WTC11 (cell line): ENCODE data around the gene KCNK7. TPM values are rescaled to one million over a fixed set of nuclear protein-coding genes. Genes with fewer than 3 reads are reported as not detected.

Experiments
- ATAC-seq: fragments of 200-7000 bp; cut with Tn5 transposase; 2 replicates; pipeline ENCODE4 v1.10.0; 2021; ENCODE audit warnings: mild to moderate bottlenecking, moderate library complexity
- CTCF ChIA-PET: fragments of 300-600 bp; sonication (Branson Sonifier 250); formaldehyde crosslinking; loops from one replicate; lab custom pipeline; 2021; ENCODE audit warnings: antibody characterized with exemption; lab: Charles Lee
- POLR2A ChIA-PET: fragments of 350-600 bp; sonication (Branson Sonifier 250); formaldehyde crosslinking; loops from one replicate; lab custom pipeline; 2021; ENCODE audit warnings: antibody characterized with exemption; lab: Charles Lee
- DNase-seq: peaks from one replicate; pipeline ENCODE4 v3.0.0; 2021; ENCODE audit warnings: low spot score
- H3K27ac Mint-ChIP-seq: 2 replicates; pipeline ENCODE4 v1.8.0; 2021; ENCODE audit warnings: mixed read lengths
- H3K27me3 Mint-ChIP-seq: 2 replicates; pipeline ENCODE4 v1.8.0; 2021; ENCODE audit warnings: low read depth, mild to moderate bottlenecking, moderate library complexity, mixed read lengths
- H3K36me3 Mint-ChIP-seq: 2 replicates; pipeline ENCODE4 v1.8.0; 2021; ENCODE audit warnings: mixed read lengths
- H3K4me1 Mint-ChIP-seq: 2 replicates; pipeline ENCODE4 v1.8.0; 2022; ENCODE audit warnings: mixed read lengths
- H3K4me3 Mint-ChIP-seq: 2 replicates; pipeline ENCODE4 v1.8.0; 2021; ENCODE audit warnings: mild to moderate bottlenecking, moderate library complexity, mixed read lengths
- H3K9me3 Mint-ChIP-seq: 2 replicates; pipeline ENCODE4 v1.8.0; 2021; ENCODE audit warnings: mixed read lengths
- AFF4 ChIP-seq: sonication (generic); formaldehyde crosslinking; IDR thresholded peaks from 2 replicates; pipeline ENCODE4 v1.8.1; 2023; ENCODE audit warnings: mild to moderate bottlenecking, missing genetic modification reagents, borderline replicate concordance
- ARID4B ChIP-seq: sonication (generic); formaldehyde crosslinking; IDR thresholded peaks from 2 replicates; pipeline ENCODE4 v1.8.0; 2023; ENCODE audit warnings: missing genetic modification reagents, mild to moderate bottlenecking, borderline replicate concordance
- CREM ChIP-seq: sonication (generic); formaldehyde crosslinking; IDR thresholded peaks from 2 replicates; pipeline ENCODE4 v1.8.1; 2022; ENCODE audit warnings: mild to moderate bottlenecking, missing genetic modification reagents, moderate library complexity
- ESRRA ChIP-seq: sonication (generic); formaldehyde crosslinking; IDR thresholded peaks from 2 replicates; pipeline ENCODE4 v1.8.1; 2022; ENCODE audit warnings: mild to moderate bottlenecking, missing genetic modification reagents, borderline replicate concordance
- ZMAT4 ChIP-seq: fragments of 250-450 bp; sonication (Bioruptor Pico); IDR thresholded peaks from 2 replicates; pipeline ENCODE4 v1.9.0; 2021; ENCODE audit warnings: mild to moderate bottlenecking
- ZNF232 ChIP-seq: sonication (generic); formaldehyde crosslinking; IDR thresholded peaks from 2 replicates; pipeline ENCODE4 v1.8.0; 2022; ENCODE audit warnings: mild to moderate bottlenecking, missing genetic modification reagents
- ZNF512 ChIP-seq: sonication (generic); formaldehyde crosslinking; IDR thresholded peaks from 2 replicates; pipeline ENCODE4 v1.8.1; 2022; ENCODE audit warnings: missing genetic modification reagents, borderline replicate concordance
- ZNF671 ChIP-seq: fragments of 250-450 bp; sonication (Bioruptor Pico); IDR thresholded peaks from 2 replicates; pipeline ENCODE4 v1.8.0; 2021; ENCODE audit warnings: mild to moderate bottlenecking
- total RNA-seq: library from RNA; stranded (reverse); gene quantifications from 3 replicates; pipeline ENCODE4 v1.2.3, GENCODE V29; 2021
- TF ChIP-seq, protein P1 (sequence below): fragments of 250-450 bp; sonication (Bioruptor Pico); IDR thresholded peaks from 2 replicates; pipeline ENCODE4 v1.8.0; 2021; ENCODE audit warnings: mild to moderate bottlenecking
- TF ChIP-seq, protein P2 (sequence below): sonication (generic); formaldehyde crosslinking; IDR thresholded peaks from 2 replicates; pipeline ENCODE4 v1.8.1; 2022; ENCODE audit warnings: mild to moderate bottlenecking, moderate library complexity, missing genetic modification reagents

Gene KCNK7
- total RNA-seq, 1 experiment from 2014 or later = 1.4 TPM

- Mint-ChIP-seq H3K4me1 (peaks cover 24% of the 10 kb centered on the region), H3K9me3 (no peaks in the 10 kb centered on the region), H3K36me3 (peaks cover 10% of the 10 kb centered on the region), H3K27me3 (peaks cover 6% of the 10 kb centered on the region; the same call in 1 of the 2 replicates), H3K27ac (0 out of 2 replicates have a peak overlapping the region, but pooled peaks have one; percentile 65), H3K4me3 (peak overlapping the region; percentile 70)
- ATAC-seq (peak; percentile 0; the same call in 1 of the 2 replicates), DNase-seq (no peak)
- TF ChIP-seq, protein P1, sequence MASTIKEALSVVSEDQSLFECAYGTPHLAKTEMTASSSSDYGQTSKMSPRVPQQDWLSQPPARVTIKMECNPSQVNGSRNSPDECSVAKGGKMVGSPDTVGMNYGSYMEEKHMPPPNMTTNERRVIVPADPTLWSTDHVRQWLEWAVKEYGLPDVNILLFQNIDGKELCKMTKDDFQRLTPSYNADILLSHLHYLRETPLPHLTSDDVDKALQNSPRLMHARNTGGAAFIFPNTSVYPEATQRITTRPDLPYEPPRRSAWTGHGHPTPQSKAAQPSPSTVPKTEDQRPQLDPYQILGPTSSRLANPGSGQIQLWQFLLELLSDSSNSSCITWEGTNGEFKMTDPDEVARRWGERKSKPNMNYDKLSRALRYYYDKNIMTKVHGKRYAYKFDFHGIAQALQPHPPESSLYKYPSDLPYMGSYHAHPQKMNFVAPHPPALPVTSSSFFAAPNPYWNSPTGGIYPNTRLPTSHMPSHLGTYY (CRISPR knock-in tag) = no peak
- TF ChIP-seq ZNF512 (CRISPR knock-in tag) (no peak), ZNF671 (no peak), ZMAT4 (CRISPR knock-in tag) (no peak), ARID4B (CRISPR knock-in tag) (no peak), AFF4 (no peak), ESRRA (CRISPR knock-in tag) (no peak), CREM (no peak), ZNF232 (CRISPR knock-in tag) (no peak)
- TF ChIP-seq, protein P2, sequence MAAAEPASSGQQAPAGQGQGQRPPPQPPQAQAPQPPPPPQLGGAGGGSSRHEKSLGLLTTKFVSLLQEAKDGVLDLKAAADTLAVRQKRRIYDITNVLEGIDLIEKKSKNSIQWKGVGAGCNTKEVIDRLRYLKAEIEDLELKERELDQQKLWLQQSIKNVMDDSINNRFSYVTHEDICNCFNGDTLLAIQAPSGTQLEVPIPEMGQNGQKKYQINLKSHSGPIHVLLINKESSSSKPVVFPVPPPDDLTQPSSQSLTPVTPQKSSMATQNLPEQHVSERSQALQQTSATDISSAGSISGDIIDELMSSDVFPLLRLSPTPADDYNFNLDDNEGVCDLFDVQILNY (CRISPR knock-in tag) = no peak
- CTCF ChIA-PET = interaction anchor here (0.7 to 16.2 kb wide), 19 partner anchors 7 to 415 kb away, joined by 3 to 311 read pairs (median 4); partner anchors contain the start of genes FAM89B, KCNK7, PCNX3 and SCYL1
- POLR2A ChIA-PET = interaction anchor here (1.2 to 2.0 kb wide), 4 partner anchors 8 to 45 kb away, joined by 3 to 6 read pairs (median 6); partner anchors contain the start of gene PCNX3
Observed at GRCh38 chr11:65607614-65608426, 12.2 kb upstream of the KCNK7 start.
